Superior temporal gyrus (tissue), 1 donor: ENCODE results near the gene HOMER3.
A peak's percentile ranks its signal among the peaks of the same experiment; 100 is the strongest.
"Not testable (repeated sequence)": the region's sequence is repeated elsewhere in the genome, so short reads cannot be mapped to it uniquely, and the experiment has no call there.

Experiments used
- DNase-seq: peaks from one replicate; pipeline ENCODE4 v3.0.0-alpha.2; 2016; ENCODE audit errors: extremely low spot score

Gene HOMER3

GRCh38 chr19:18924684-18925213 lies 16.3 kb downstream of the HOMER3 start:
- no peak for DNase-seq

- DNase-seq: no peak
Measured at GRCh38 chr19:18922228-18922985, 18.6 kb downstream of the HOMER3 start.

GRCh38 chr19:18921593-18921992 lies 19.4 kb downstream of the HOMER3 start:
- DNase-seq: no peak

GRCh38 chr19:18920400-18920799 lies 20.6 kb downstream of the HOMER3 start:
- DNase-seq: no peak

GRCh38 chr19:18919900-18920214 lies 21.2 kb downstream of the HOMER3 start:
- no peak for DNase-seq

GRCh38 chr19:18919086-18919899 lies 21.7 kb downstream of the HOMER3 start, which contains the start of the genes COPE and DDX49:
Gene COPE, minus strand, starts transcription at chr19:18919387. Its CDS starts 39 bp downstream, at chr19:18919348.
Gene DDX49, plus strand, starts transcription at chr19:18919715. Its CDS starts 27 bp downstream, at chr19:18919742.
- DNase-seq: peak; percentile 100

GRCh38 chr19:18917593-18917992 lies 23.4 kb downstream of the HOMER3 start:
- DNase-seq: not testable (repeated sequence)

- DNase-seq: peak; percentile 80
Measured at GRCh38 chr19:18915639-18916038, 25.4 kb downstream of the HOMER3 start.

GRCh38 chr19:18913466-18913865 lies 27.6 kb downstream of the HOMER3 start:
- no peak for DNase-seq

- DNase-seq: no peak
Measured at GRCh38 chr19:18912933-18913332, 28.1 kb downstream of the HOMER3 start.

GRCh38 chr19:18910801-18911436 lies 30.1 kb downstream of the HOMER3 start:
- DNase-seq: no peak

GRCh38 chr19:18910010-18910409 lies 31.0 kb downstream of the HOMER3 start:
- no peak for DNase-seq

- no peak for DNase-seq
Measured at GRCh38 chr19:18908917-18909619, 31.9 kb downstream of the HOMER3 start.

GRCh38 chr19:18906605-18907519 lies 34.2 kb downstream of the HOMER3 start:
- DNase-seq: peak; percentile 79

- DNase-seq: no peak
Measured at GRCh38 chr19:18905513-18906236, 35.3 kb downstream of the HOMER3 start.

- DNase-seq: no peak
Measured at GRCh38 chr19:18905058-18905456, 36.0 kb downstream of the HOMER3 start.

GRCh38 chr19:18904334-18905057 lies 36.5 kb downstream of the HOMER3 start:
- DNase-seq: no peak

- DNase-seq: no peak
Measured at GRCh38 chr19:18903156-18904037, 37.6 kb downstream of the HOMER3 start.
